Measurements from ENCODE around the gene ZNF578. TPM values are rescaled to one million over a fixed set of nuclear protein-coding genes. Genes with fewer than 3 reads are reported as not detected.
"Not testable (repeated sequence)": the region's sequence is repeated elsewhere in the genome, so short reads cannot be mapped to it uniquely, and the experiment has no call there.

ZNF578 gene
- 0.07 TPM in 1 of 2 replicates, not detected in the other for total RNA-seq (2014; rRNA removed; shearing (Covaris generic); ENCODE audit: low replicate concordance)

DNA sequence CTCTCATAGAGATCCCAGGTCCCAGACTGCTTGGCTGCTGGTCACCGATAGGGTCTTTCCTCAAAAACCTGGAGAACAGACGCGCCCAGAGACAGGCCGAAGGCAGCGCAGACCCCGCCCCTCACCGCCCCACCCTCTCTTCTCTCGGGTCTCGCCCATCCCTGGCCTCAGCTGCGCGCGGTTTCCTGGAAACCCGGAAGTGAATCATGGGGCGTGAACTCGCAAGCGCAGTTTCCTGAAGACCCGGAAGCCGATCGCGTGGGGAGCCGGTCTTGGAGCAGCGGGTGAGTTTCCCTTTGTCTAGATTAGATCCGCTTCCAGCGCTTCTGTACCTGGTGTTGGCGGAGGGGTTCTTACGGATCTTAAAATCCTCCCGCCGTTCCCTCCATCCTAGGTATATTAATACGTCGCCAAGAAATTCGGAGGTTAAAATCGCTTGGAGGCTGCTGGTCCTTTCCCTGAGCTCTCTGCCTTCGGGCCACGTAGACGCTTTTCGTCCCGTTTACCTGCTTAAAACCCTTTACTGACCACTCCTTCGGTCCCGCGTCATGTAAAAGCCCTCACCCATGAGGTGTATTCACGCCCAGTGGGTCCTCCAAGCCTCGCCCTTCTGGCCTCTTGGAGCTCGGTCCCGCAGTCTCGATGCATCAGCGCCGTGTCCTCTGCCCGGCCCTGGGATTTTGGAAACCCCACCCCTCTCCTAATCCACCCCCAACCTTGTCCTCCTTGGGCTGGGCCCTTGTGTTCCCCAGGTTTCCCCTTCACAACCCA is at the start of gene ZNF578:
TSS of gene ZNF578 (plus strand) at position 230 of the 771 bp plus-strand sequence. CDS start 48,293 bp downstream, outside the sequence.
- DNase-seq: peak; percentile 84
- H3K36me3 ChIP-seq: no peaks in the 10 kb centered on the region
- peaks cover 29% of the 10 kb centered on the region for H3K9me3 ChIP-seq
- peak within 1 kb of the TSS; percentile 44 for H3K4me3 ChIP-seq
- no peaks in the 10 kb centered on the region for H3K27me3 ChIP-seq

GRCh38 chr19:52410276-52410675 is 43.1 kb upstream of the ZNF578 start:
- no peaks in the 10 kb centered on the region for H3K27me3 ChIP-seq
- DNase-seq: no peak
- H3K4me3 ChIP-seq: no peak overlapping the region
- no peaks in the 10 kb centered on the region for H3K36me3 ChIP-seq
- H3K9me3 ChIP-seq: peaks cover 6% of the 10 kb centered on the region; the same call in 1 of the 2 replicates

DNA sequence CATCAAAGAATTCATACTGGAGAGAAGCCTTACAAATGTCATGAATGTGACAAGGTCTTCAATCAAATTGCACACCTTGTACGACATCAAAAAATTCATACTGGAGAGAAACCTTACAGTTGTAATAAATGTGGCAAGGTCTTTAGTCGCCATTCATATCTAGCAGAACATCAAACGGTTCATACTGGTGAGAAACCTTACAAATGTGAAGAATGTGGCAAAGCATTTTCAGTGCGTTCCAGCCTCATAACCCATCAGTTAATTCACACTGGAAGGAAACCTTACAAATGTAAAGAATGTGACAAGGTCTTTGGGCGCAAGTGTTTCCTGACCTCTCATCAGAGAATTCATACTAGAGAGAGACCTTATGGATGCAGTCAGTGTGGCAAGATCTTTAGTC is 37.6 kb upstream of the ZNF578 start:
- DNase-seq: no peak
- H3K9me3 ChIP-seq: peaks cover 7% of the 10 kb centered on the region
- no peaks in the 10 kb centered on the region for H3K36me3 ChIP-seq
- H3K27me3 ChIP-seq: no peaks in the 10 kb centered on the region
- no peak overlapping the region for H3K4me3 ChIP-seq

GRCh38 chr19:52428937-52429336 is 24.4 kb upstream of the ZNF578 start, which contains the start of gene ZNF534:
ZNF534 (plus strand) TSS chr19:52429148; CDS start chr19:52431475, 2,327 bp downstream.
- Histone ChIP-seq H3K4me3 (no peak within 1 kb of the TSS), H3K36me3 (no peaks in the 10 kb centered on the region), H3K27me3 (no peaks in the 10 kb centered on the region), H3K9me3 (0 out of 2 replicates have a peak, but pooled peaks cover 2% of the 10 kb centered on the region)
- no peak for DNase-seq

DNA sequence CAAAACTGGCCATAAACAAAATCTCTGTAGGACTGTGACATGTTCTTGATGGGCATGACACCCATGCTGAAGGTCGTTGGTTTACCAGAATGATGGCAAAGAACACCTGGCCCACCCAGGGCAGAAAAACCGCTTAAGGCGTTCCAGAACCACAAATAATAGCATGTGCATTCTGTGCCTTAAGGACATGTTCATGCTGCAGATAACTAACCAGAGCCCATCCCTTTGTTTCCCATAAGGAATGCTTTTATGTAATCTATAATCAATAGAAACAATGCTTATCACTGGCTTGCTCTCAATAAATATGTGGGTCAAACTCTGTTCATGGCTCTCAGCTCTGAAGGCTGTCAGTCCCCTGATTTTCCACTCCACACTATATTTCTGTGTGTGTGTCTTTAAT is 11.2 kb upstream of the ZNF578 start:
- H3K9me3 ChIP-seq: peaks cover 7% of the 10 kb centered on the region; the same call in 1 of the 2 replicates
- DNase-seq: no peak
- no peaks in the 10 kb centered on the region for H3K27me3 ChIP-seq
- no peak overlapping the region for H3K4me3 ChIP-seq
- H3K36me3 ChIP-seq: no peaks in the 10 kb centered on the region

DNA sequence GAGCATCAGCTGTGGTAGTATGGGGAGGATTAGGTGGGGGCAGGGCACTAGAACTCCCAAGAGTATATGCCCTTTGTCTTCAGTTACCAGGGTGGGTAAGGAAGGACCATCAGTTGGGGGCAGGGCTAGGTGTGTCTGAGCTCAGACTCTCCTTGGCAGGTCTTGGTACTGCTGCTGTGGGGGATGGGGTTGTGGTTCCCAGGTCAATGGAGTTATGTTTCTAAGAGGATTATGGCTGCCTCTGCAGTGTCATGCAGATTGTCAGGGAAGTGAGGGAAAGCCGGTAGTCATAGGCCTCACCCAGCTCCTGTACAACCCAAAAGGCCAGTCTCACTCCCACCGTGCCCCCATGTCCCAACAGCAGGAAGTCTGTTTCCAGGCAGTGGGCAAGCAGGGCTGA is 8.8 kb upstream of the ZNF578 start:
- Histone ChIP-seq H3K9me3 (peaks cover 7% of the 10 kb centered on the region; the same call in 1 of the 2 replicates), H3K36me3 (no peaks in the 10 kb centered on the region), H3K27me3 (no peaks in the 10 kb centered on the region), H3K4me3 (no peak overlapping the region)
- DNase-seq: no peak

GRCh38 chr19:52451241-52451640 is 2.1 kb upstream of the ZNF578 start:
- Histone ChIP-seq H3K36me3 (no peaks in the 10 kb centered on the region), H3K4me3 (no peak overlapping the region), H3K9me3 (peaks cover 27% of the 10 kb centered on the region), H3K27me3 (no peaks in the 10 kb centered on the region)
- DNase-seq: no peak

GRCh38 chr19:52464798-52465470 is 11.6 kb downstream of the ZNF578 start:
- H3K4me3 ChIP-seq: no peak overlapping the region
- no peaks in the 10 kb centered on the region for H3K27me3 ChIP-seq
- H3K36me3 ChIP-seq: no peaks in the 10 kb centered on the region
- no peak for DNase-seq
- peaks cover 35% of the 10 kb centered on the region for H3K9me3 ChIP-seq

GRCh38 chr19:52473655-52474350 is 20.4 kb downstream of the ZNF578 start:
- no peak for DNase-seq
- peaks cover 71% of the 10 kb centered on the region for H3K9me3 ChIP-seq

DNA sequence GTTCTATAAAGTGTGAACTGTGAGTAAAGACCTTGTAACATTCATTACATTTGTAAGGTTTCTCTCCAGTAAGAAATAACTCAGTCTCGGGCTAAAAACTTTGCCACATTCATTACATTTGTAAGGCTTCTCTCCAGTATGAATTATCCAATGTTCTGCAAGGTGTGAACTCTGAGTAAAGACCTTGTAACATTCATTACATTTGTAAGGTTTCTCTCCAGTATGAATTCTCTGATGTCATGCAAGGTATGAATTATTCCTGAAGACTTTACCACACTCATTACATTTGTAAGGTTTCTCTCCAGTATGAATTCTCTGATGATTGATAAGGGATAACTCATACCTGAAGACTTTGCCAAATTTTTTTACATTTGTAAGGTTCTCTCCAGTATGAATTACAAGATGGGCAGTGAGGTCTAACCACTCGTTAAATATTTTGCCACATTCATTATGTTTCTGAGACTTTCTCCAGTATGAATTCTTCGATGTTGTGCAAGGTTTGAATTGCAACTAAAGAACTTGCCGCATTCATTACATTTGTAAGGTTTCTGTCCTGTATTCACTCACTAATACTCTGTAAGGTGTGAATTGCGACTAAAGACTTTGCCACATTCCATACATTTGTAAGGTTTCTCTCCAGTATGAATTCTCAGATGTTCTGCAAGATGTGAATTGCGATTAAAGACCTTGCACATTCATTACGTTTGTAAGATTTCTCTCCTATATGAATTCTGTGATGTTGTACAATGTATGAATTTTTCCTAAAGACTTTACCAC is 21.2 kb downstream of the ZNF578 start:
- no peak overlapping the region for H3K4me3 ChIP-seq
- DNase-seq: no peak
- no peaks in the 10 kb centered on the region for H3K36me3 ChIP-seq
- H3K9me3 ChIP-seq: peaks cover 71% of the 10 kb centered on the region
- no peaks in the 10 kb centered on the region for H3K27me3 ChIP-seq

More at GRCh38 chr19:52473655-52474350, 20.4 kb downstream of the ZNF578 start:
- no peaks in the 10 kb centered on the region for H3K27me3 ChIP-seq
- H3K4me3 ChIP-seq: no peak overlapping the region
- H3K36me3 ChIP-seq: no peaks in the 10 kb centered on the region

- peaks cover 18% of the 10 kb centered on the region for H3K9me3 ChIP-seq
- not testable (repeated sequence) for H3K36me3 ChIP-seq, H3K4me3 ChIP-seq, DNase-seq, H3K27me3 ChIP-seq
Observed at GRCh38 chr19:52484111-52484743, 30.9 kb downstream of the ZNF578 start.

- not testable (repeated sequence) for DNase-seq, H3K27me3 ChIP-seq, H3K36me3 ChIP-seq, H3K4me3 ChIP-seq
- peaks cover 13% of the 10 kb centered on the region for H3K9me3 ChIP-seq
Observed at GRCh38 chr19:52485064-52485463, 31.7 kb downstream of the ZNF578 start.

GRCh38 chr19:52485561-52486240 is 32.3 kb downstream of the ZNF578 start:
- peaks cover 12% of the 10 kb centered on the region for H3K9me3 ChIP-seq
- not testable (repeated sequence) for H3K36me3 ChIP-seq, H3K4me3 ChIP-seq, H3K27me3 ChIP-seq, DNase-seq

DNA sequence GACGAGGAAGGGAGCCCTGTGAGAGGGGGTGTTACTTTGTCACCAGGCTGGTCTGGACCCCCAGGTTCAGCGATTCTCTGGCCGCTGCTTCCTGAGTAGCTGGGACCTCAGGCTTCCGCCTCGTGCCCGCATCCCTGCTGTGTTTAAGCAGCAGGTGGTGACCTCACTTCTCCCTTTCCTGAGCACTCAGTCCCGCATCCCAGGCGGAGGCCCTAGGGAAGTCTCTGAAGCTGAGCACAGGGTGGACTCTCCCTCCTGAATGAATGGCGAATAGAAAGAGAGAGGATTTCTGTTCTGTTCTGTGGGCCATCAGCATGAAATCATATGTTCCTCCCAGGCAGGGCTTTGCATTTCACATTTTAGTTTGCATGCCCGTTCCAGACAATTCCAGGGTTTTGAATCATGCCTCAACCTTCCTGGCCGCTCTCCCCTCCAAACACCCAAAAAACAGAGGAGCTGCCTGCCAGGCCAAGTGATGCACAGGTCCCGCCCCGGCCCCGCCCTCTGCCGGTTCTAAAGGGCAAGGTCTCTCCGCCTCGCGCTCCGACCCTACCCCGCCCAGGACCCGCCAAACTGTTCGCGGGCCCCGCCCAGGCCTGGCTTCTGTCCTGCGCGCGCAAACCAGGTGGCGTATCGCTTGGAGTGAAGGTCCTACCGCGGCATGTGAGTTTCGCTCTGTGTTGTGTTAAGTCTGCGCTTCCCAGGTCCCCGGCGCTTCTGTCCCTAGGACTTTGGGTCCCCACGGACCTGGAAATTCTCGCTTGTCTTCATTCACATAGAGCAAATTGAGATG is 39.0 kb downstream of the ZNF578 start:
- peaks cover 10% of the 10 kb centered on the region; the same call in 1 of the 2 replicates for H3K9me3 ChIP-seq
- no peak overlapping the region for H3K4me3 ChIP-seq
- H3K36me3 ChIP-seq: no peaks in the 10 kb centered on the region
- no peak for DNase-seq
- no peaks in the 10 kb centered on the region for H3K27me3 ChIP-seq

Data from MG63 (cell line).